K562 (cell line): ENCODE measurements around the gene HS2ST1. TPM values are rescaled to one million over a fixed set of nuclear protein-coding genes. Genes with fewer than 3 reads are reported as not detected.

Experiments
- ATAC-seq: fragments of 200-7000 bp; cut with Tn5 transposase; 3 replicates; pipeline ENCODE4 v1.9.1; 2020; ENCODE audit warnings: moderate library complexity
- BruUV-seq: library from RNA; stranded (reverse); fragments of 400-500 nt; replicated peaks from 2 replicates; lab custom pipeline; 2021; lab: Mats Ljungman, UMichigan
- CTCF ChIA-PET: fragments of 300-600 bp; formaldehyde crosslinking; extraction: SDS; loops from one replicate; lab custom pipeline; 2021; ENCODE audit warnings: low intra/inter-chr PET ratio; lab: Yijun Ruan, JAX
- POLR2A ChIA-PET: fragments of 300-600, 350-650 bp; sonication (Branson Sonifier 250); formaldehyde crosslinking; extraction: SDS; loops from one replicate; lab custom pipeline; 2021; ENCODE audit warnings: antibody characterized with exemption, inconsistent platforms; lab: Yijun Ruan, JAX
- DNase-seq, 4 experiments: peaks; one replicate each; pipeline versions ENCODE4 v3.0.0 to v3.0.0-alpha.2; 2011 to 2018; ENCODE audit warnings: low spot score in 3 of 4, mixed read lengths in 3 of 4; ENCODE audit errors: extremely low read depth in 1 of 4
- FAIRE-seq: peaks from 2 replicates; lab custom pipeline; 2011; peaks lifted over from hg19 to GRCh38; lab: Jason Lieb, UNC
- H2AFZ ChIP-seq: 2 replicates; pipeline ENCODE4 v1.6.0; 2011; ENCODE audit warnings: low read depth, low read length, control low read depth, inconsistent platforms
- H3K27ac ChIP-seq: fragments of 200-600 bp; 3 replicates; pipeline ENCODE4 v1.8.0; 2011; ENCODE audit warnings: low read depth, mild to moderate bottlenecking, control low read depth, inconsistent platforms, low read length, moderate library complexity, mixed read lengths; ENCODE audit errors: extremely low read depth
- H3K27me3 ChIP-seq, 2 experiments: fragments of 300-600 bp in 1 of 2; 2 replicates in 1 of 2; 3 replicates in 1 of 2; pipeline versions ENCODE4 v1.6.0 to v1.8.0; 2011; ENCODE audit warnings: inconsistent platforms in 2 of 2, low read length in 2 of 2, mild to moderate bottlenecking in 1 of 2, mixed read lengths in 1 of 2, moderate library complexity in 1 of 2; ENCODE audit not compliant: control insufficient read depth in 2 of 2, insufficient read depth in 2 of 2
- H3K36me3 ChIP-seq: fragments of 300-600 bp; 3 replicates; pipeline ENCODE4 v1.8.0; 2011; ENCODE audit warnings: mild to moderate bottlenecking, low read length, inconsistent platforms; ENCODE audit not compliant: control insufficient read depth, insufficient read depth
- H3K4me1 ChIP-seq, 2 experiments: fragments of 200-600 bp in 1 of 2; replicated peaks in 1 of 2; 2 replicates in 1 of 2; 3 replicates in 1 of 2; pipeline versions ENCODE4 v1.5.1 to v1.8.0; 2011; ENCODE audit warnings: inconsistent platforms in 2 of 2, low read length in 2 of 2, mild to moderate bottlenecking in 1 of 2, mixed read lengths in 1 of 2, moderate library complexity in 1 of 2; ENCODE audit not compliant: control insufficient read depth in 2 of 2, insufficient read depth in 2 of 2
- H3K4me2 ChIP-seq: 2 replicates; pipeline ENCODE4 v1.6.1; 2011; ENCODE audit warnings: low read length, control low read depth, inconsistent platforms, mixed read lengths; ENCODE audit not compliant: insufficient read depth
- H3K4me3 ChIP-seq: fragments of 200-600 bp; sonication (generic), shearing (Covaris generic); 2 replicates; pipeline ENCODE4 v1.5.1; 2016; ENCODE audit warnings: control low read depth, inconsistent platforms
- H3K79me2 ChIP-seq: fragments of 200-600 bp; 3 replicates; pipeline ENCODE4 v1.8.0; 2011; ENCODE audit warnings: low read length, inconsistent platforms; ENCODE audit not compliant: control insufficient read depth, insufficient read depth
- H3K9ac ChIP-seq, 2 experiments: 2 replicates each; pipeline versions ENCODE4 v1.6.0 to v1.6.1; 2011; ENCODE audit warnings: low read depth in 2 of 2, low read length in 2 of 2, control low read depth in 1 of 2, inconsistent platforms in 1 of 2, mild to moderate bottlenecking in 1 of 2, mixed read lengths in 1 of 2; ENCODE audit not compliant: insufficient read depth in 1 of 2
- H3K9me1 ChIP-seq: one replicate; pipeline ENCODE4 v1.6.0; 2011; ENCODE audit warnings: inconsistent platforms, mild to moderate bottlenecking, low read length, moderate library complexity; ENCODE audit not compliant: control insufficient read depth, insufficient read depth
- H3K9me3 ChIP-seq: replicated peaks from 2 replicates; pipeline ENCODE4 v1.5.1; 2011; ENCODE audit warnings: low read depth, low read length, inconsistent platforms; ENCODE audit not compliant: control insufficient read depth, insufficient read depth
- H4K20me1 ChIP-seq: replicated peaks from 2 replicates; pipeline ENCODE4 v1.6.1; 2011; ENCODE audit warnings: low read length, inconsistent platforms, mixed read lengths; ENCODE audit not compliant: control insufficient read depth, insufficient read depth
- DIDO1 ChIP-seq: fragments of 450-650 bp; IDR thresholded peaks from 2 replicates; pipeline ENCODE4 v1.6.1; 2016; ENCODE audit warnings: low read depth, missing biosample characterization, missing genetic modification characterization
- FOXJ3 ChIP-seq: sonication (generic); formaldehyde crosslinking; IDR thresholded peaks from 2 replicates; pipeline ENCODE4 v1.4.0; 2020; ENCODE audit warnings: mild to moderate bottlenecking, missing genetic modification reagents
- FOXK1 ChIP-seq: sonication (generic); formaldehyde crosslinking; IDR thresholded peaks from 2 replicates; pipeline ENCODE4 v1.8.0; 2022; ENCODE audit warnings: missing genetic modification reagents, mild to moderate bottlenecking, borderline replicate concordance
- FOXM1 ChIP-seq, 2 experiments: fragments of 450-650 bp in 1 of 2; sonication (generic) in 1 of 2; formaldehyde crosslinking in 1 of 2; IDR thresholded peaks; 2 replicates each; pipeline versions ENCODE4 v1.6.1 to v1.9.0; 2017 to 2022; ENCODE audit warnings: low read depth in 2 of 2, mild to moderate bottlenecking in 2 of 2, missing genetic modification reagents in 1 of 2, moderate library complexity in 1 of 2
- FUS ChIP-seq: fragments of 200-400 bp; formaldehyde crosslinking; optimal IDR thresholded peaks from 2 replicates; pipeline ENCODE3; 2017; ENCODE audit warnings: low read depth, low read length
- NFIC ChIP-seq: fragments of 450-650 bp; IDR thresholded peaks from 2 replicates; pipeline ENCODE4 v1.6.1; 2017; ENCODE audit warnings: mild to moderate bottlenecking, inconsistent platforms
- PHB ChIP-seq: fragments of 250-450 bp; sonication (Bioruptor Pico); IDR thresholded peaks from 2 replicates; pipeline ENCODE4 v1.5.0; 2021
- POLR3G ChIP-seq: IDR thresholded peaks from 2 replicates; pipeline ENCODE4 v1.6.1; 2011; ENCODE audit not compliant: insufficient read length, insufficient replicate concordance; ENCODE audit errors: extremely low read depth
- RFX5 ChIP-seq: IDR thresholded peaks from 2 replicates; pipeline ENCODE4 v1.6.1; 2011; ENCODE audit warnings: low read depth, mild to moderate bottlenecking, improper control_type of control experiment, low read length
- SAP30 ChIP-seq: fragments of 200-600 bp; sonication (generic); IDR thresholded peaks from 2 replicates; pipeline ENCODE4 v1.6.1; 2012; ENCODE audit warnings: borderline replicate concordance, low read depth, mild to moderate bottlenecking, moderate library complexity, low read length, control low read depth, inconsistent platforms; ENCODE audit not compliant: insufficient read depth, poor library complexity, severe bottlenecking
- STAT5A ChIP-seq: IDR thresholded peaks from 2 replicates; pipeline ENCODE4 v1.6.1; 2012; ENCODE audit warnings: low read length, inconsistent platforms, borderline replicate concordance
- ZNF175 ChIP-seq: fragments of 200-800 bp; sonication (Bioruptor generic); IDR thresholded peaks from 2 replicates; pipeline ENCODE4 v1.6.1; 2016; ENCODE audit warnings: low read depth, mild to moderate bottlenecking, missing genetic modification characterization, missing compliant biosample characterization
- ZNF232 ChIP-seq: sonication (generic); formaldehyde crosslinking; IDR thresholded peaks from 2 replicates; pipeline ENCODE4 v1.8.0; 2022; ENCODE audit warnings: mild to moderate bottlenecking, missing genetic modification reagents
- ZNF584 ChIP-seq: fragments of 200-800 bp; sonication (Bioruptor generic); IDR thresholded peaks from 2 replicates; pipeline ENCODE4 v1.6.1; 2016; ENCODE audit warnings: low read depth, mild to moderate bottlenecking, missing genetic modification characterization, missing compliant biosample characterization
- WGBS: fragments of 100-300 bp; shearing (Covaris generic); methylation state at CpG from one replicate; pipeline ENCODE4 v1.1.6; 2016; ENCODE audit warnings: low coverage, mixed read lengths; ENCODE audit not compliant: insufficient coverage; ENCODE audit errors: missing lambda C conversion rate; 5-methylcytosine and 5-hydroxymethylcytosine counted together
- in situ Hi-C: fragments of 300-500 bp; cut with MboI; formaldehyde crosslinking; loops from 4 replicates; pipeline ENCODE4 v1.15.0; 2018; ENCODE audit warnings: inconsistent platforms, mixed read lengths
- intact Hi-C: fragments of 100-400 bp; cut with micrococcal nuclease; formaldehyde crosslinking; loops from 2 replicates; pipeline ENCODE4 v1.14.2; 2022
- polyA plus RNA-seq, 8 experiments: library from polyadenylated mRNA; depleted of rRNA in 4 of 8; stranded (reverse) in 5 of 8; unstranded in 3 of 8; fragments of >200 nt; fragmentation: Nextera tagmentation in 2 of 8; fragmentation: Illumina TruSeq in 1 of 8; extraction: Ambion mirVana in 2 of 8; extraction: Trizol in 1 of 8; gene quantifications; 2 replicates each; pipeline versions ENCODE4 v1.2.1 to v1.2.3, GENCODE V29; 2011 to 2014; ENCODE audit warnings: inconsistent platforms in 1 of 8, missing spikeins in 1 of 8
- total RNA-seq, 7 experiments: library from RNA; depleted of rRNA in 6 of 7; stranded (reverse); fragments of >200 nt in 6 of 7; fragmentation: Illumina TruSeq in 2 of 7; extraction: Trizol in 2 of 7; gene quantifications; 2 replicates each; pipeline versions ENCODE4 v1.2.1 to v1.2.3, GENCODE V29; 2011 to 2021; ENCODE audit warnings: low replicate concordance in 1 of 7
- TF ChIP-seq, protein P1 (sequence below), 2 experiments: IDR thresholded peaks; 2 replicates each; pipeline ENCODE4 v1.6.1; 2011; ENCODE audit warnings: borderline replicate concordance in 1 of 2, control low read depth in 1 of 2, low read depth in 1 of 2, low read length in 1 of 2, mild to moderate bottlenecking in 1 of 2, mixed read lengths in 1 of 2, moderate library complexity in 1 of 2; ENCODE audit not compliant: insufficient read depth in 1 of 2, insufficient read length in 1 of 2, poor library complexity in 1 of 2, severe bottlenecking in 1 of 2; ENCODE audit errors: extremely low read depth in 1 of 2
- TF ChIP-seq, protein P2 (sequence below): fragments of 250-450 bp; sonication (Bioruptor Pico); IDR thresholded peaks from 2 replicates; pipeline ENCODE4 v1.9.0; 2021; ENCODE audit warnings: mild to moderate bottlenecking, inconsistent platforms

The HS2ST1 gene
- total and polyA plus RNA-seq, 9 of the 15 experiments (the other 6 are each of a cell fraction or from before 2014, with no cell fraction given), result 7.7 to 43.3 (median 25.8) TPM

DNA sequence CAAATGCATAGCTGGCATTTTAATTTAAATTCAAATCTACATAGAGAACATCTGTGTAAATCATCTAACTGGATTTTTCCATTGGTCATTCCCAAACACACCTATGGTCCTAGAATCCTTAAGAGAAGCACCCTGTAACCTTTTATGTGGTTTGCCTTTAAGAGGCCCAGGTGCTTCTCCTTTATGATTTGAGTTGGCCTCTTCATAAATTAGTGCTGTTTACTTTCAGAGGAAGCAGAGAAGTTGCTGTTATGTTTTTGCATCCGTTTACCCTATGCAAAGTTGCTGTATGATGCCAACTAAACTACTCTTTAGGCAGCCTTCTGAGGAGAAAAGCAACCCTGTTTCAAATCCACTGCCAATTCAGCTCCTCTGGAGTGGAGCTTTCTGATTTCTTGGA, 193.8 kb downstream of the HS2ST1 start:
- in situ Hi-C loops, result no loop called here
- no peak for DNase-seq
- no peaks in the 10 kb centered on the region for H3K79me2 ChIP-seq
- TF ChIP-seq, protein P1, sequence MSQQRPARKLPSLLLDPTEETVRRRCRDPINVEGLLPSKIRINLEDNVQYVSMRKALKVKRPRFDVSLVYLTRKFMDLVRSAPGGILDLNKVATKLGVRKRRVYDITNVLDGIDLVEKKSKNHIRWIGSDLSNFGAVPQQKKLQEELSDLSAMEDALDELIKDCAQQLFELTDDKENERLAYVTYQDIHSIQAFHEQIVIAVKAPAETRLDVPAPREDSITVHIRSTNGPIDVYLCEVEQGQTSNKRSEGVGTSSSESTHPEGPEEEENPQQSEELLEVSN (IDR thresholded peaks at IDR 0.05; ENCODE audit: borderline replicate concordance in 1 of 2, extremely low read depth in 1 of 2, insufficient read depth in 1 of 2, insufficient read length in 1 of 2, low read depth in 1 of 2, low read length in 1 of 2, poor library complexity in 1 of 2, severe bottlenecking in 1 of 2), result no peak
- no peak for TF ChIP-seq PHB (CRISPR knock-in tag)
- no peak for TF ChIP-seq FUS
- no peak for TF ChIP-seq ZNF175 (CRISPR knock-in tag)
- TF ChIP-seq FOXM1 (IDR thresholded peaks at IDR 0.05; ENCODE audit: low read depth), result no peak
- TF ChIP-seq FOXM1 (CRISPR knock-in tag; IDR thresholded peaks at IDR 0.05; ENCODE audit: low read depth), result no peak
- no peak for TF ChIP-seq STAT5A
- TF ChIP-seq, protein P2, sequence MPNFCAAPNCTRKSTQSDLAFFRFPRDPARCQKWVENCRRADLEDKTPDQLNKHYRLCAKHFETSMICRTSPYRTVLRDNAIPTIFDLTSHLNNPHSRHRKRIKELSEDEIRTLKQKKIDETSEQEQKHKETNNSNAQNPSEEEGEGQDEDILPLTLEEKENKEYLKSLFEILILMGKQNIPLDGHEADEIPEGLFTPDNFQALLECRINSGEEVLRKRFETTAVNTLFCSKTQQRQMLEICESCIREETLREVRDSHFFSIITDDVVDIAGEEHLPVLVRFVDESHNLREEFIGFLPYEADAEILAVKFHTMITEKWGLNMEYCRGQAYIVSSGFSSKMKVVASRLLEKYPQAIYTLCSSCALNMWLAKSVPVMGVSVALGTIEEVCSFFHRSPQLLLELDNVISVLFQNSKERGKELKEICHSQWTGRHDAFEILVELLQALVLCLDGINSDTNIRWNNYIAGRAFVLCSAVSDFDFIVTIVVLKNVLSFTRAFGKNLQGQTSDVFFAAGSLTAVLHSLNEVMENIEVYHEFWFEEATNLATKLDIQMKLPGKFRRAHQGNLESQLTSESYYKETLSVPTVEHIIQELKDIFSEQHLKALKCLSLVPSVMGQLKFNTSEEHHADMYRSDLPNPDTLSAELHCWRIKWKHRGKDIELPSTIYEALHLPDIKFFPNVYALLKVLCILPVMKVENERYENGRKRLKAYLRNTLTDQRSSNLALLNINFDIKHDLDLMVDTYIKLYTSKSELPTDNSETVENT (CRISPR knock-in tag), result no peak
- no peak for TF ChIP-seq ZNF232 (CRISPR knock-in tag)
- no peak for TF ChIP-seq RFX5
- TF ChIP-seq POLR3G, result no peak
- no peak for TF ChIP-seq SAP30
- no peak for TF ChIP-seq FOXJ3 (CRISPR knock-in tag)
- TF ChIP-seq DIDO1 (tag), result no peak
- TF ChIP-seq NFIC, result no peak
- no peak for TF ChIP-seq FOXK1 (CRISPR knock-in tag)
- no peak for TF ChIP-seq ZNF584 (CRISPR knock-in tag)

More for the DNA sequence above, 193.8 kb downstream of the HS2ST1 start:
- Histone ChIP-seq H3K27me3 (no peaks in the 10 kb centered on the region), H3K4me3 (no peak overlapping the region), H3K9me3 (no peaks in the 10 kb centered on the region), H3K9ac (no peak overlapping the region), H2AFZ (no peak overlapping the region), H3K27ac (no peak overlapping the region), H4K20me1 (no peaks in the 10 kb centered on the region), H3K4me1 (peaks cover 0 to 5% of the 10 kb centered on the region in 2 experiments; a peak in 1 of 5 replicates), H3K9me1 (no peaks in the 10 kb centered on the region), H3K4me2 (no peak overlapping the region), H3K36me3 (peaks cover 17% of the 10 kb centered on the region)
- ATAC-seq (no peak), FAIRE-seq (no peak)
- no TSS peak for BruUV-seq
- ChIA-PET POLR2A (interaction anchor here (0.7 kb wide), 1 partner anchor 297 kb away, joined by 3 read pairs; no protein-coding TSS in a partner anchor), CTCF (no interaction called here)
- 33% methylated on average over 1 of the region's 1 CpG for WGBS
- intact Hi-C loops, result no loop called here
